Activated T-cell treated with anti-CD3 and anti-CD28 coated beads for 48 hours (primary cell): ENCODE results near the gene GOLPH3.
"Not testable (repeated sequence)": the region's sequence is repeated elsewhere in the genome, so short reads cannot be mapped to it uniquely, and the experiment has no call there.

Experiments
- DNase-seq: peaks from one replicate; pipeline ENCODE4 v3.0.0-alpha.2; 2020; ENCODE audit warnings: low read depth

The GOLPH3 gene

DNA sequence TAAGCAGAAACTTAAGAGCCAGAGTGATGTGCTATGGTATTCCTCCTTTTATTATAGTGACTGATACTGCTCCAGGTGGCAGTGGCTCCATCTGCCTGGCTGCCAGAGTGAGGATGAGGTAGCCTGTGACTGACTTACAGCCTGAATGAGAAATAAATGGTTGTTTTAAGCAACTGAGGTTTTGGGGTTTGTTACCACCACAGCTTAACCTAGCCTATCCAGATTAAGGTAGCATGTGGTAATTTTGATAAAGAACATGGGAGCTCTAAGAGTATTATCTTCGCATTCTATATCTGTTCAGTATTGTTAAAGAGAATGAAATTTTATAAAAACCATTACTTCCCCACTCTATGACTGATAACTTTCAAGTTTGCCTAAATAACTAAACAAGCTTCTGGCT, 39.0 kb downstream of the GOLPH3 start:
- no peak for DNase-seq

DNA sequence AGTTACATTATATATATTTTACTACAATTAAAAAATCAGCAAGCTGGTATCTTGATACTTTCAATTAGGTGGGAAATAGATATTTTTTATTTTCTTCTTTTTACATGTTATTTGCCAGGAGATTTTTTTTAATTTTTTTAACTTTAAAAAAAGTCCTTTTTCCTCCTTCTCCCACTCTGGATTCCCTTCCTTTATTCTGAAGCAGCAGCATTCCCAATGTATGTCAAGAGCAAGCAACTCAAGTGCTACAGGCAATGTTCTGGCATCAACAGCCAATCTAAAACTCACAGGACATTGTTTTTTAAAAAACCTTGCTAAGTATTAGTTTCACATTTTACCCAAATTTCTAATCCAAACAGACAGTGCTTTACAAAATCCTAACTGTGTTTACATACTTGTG, 41.4 kb downstream of the GOLPH3 start:
- no peak for DNase-seq

DNA sequence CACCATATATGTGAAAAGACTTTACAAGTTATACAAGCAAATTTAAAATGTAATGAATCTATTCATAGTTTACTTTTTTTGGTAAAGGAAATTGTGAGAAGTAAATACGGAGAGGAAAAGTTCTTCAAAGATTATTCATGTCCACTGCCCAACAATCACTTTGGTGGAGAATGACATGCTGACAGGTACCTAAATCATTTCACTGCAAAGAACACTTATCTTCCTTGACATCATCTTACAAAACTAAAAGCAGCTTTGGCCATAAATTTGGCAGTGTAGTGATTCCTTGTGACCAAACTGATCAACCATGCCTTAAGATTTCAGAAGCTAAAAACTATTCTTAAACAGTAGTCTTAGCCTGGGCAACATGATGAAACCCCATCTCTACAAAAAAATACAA, 42.5 kb downstream of the GOLPH3 start:
- no peak for DNase-seq

DNA sequence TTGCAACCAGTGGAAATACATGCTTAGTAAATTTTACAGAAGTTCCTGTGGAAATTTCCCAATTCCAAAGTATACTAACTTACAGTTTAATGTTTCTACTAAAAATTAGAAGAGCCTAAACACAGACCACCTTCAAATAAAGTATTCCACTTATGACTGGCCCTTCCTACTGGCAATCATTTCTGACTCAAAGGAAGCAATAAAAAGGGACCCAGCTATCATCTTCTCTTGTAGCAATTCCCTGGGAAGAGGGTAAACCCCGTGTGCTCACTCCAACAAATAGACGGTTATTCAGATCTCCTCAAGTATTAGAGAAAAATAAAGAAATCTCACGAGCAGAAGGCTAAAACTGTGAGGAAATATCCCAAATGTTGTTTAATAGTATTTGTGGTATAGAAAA, 43.3 kb downstream of the GOLPH3 start:
- no peak for DNase-seq

DNA sequence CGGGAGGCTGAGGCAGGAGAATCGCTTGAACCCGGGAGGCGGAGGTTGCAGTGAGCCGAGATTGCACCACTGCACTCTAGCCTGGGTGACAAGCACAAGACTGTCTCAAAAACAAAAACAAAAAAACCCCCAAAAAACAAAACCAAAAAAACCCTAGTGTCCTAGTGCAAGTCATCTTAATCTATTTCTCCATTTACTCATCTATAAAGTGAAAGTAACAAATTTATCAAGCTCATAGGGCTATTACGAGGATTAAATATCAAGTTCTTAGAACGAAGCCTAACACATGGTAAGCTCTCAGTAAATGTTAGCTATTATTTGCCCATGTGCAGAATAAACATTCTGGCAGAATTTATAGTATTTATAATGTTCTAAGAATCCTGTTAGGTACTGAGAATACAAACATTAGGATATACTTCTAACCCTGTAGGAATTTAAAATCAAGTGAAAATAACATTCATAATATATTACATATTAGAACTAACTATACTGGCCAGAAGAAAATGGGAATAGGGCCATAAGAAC, 45.0 kb downstream of the GOLPH3 start:
- no peak for DNase-seq

DNA sequence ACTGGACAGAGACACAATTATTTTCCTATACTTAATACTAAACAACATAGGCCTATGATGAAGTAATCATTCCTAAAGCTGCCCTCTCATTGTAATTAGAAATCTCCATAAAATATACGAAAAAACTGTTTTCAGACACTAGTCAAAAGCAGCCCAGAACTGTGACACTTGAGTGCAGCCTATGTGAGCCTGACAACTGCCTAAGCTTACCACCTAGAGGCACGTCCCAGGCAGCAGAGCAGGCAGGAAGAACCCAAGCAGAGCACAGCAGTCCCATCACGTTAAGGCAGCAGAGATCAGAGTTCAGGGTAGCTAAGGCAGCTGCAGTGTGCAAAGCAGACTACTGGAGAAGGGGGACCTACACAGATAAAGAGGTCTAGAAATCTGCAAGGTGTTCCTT, 46.4 kb downstream of the GOLPH3 start:
- no peak for DNase-seq

DNA sequence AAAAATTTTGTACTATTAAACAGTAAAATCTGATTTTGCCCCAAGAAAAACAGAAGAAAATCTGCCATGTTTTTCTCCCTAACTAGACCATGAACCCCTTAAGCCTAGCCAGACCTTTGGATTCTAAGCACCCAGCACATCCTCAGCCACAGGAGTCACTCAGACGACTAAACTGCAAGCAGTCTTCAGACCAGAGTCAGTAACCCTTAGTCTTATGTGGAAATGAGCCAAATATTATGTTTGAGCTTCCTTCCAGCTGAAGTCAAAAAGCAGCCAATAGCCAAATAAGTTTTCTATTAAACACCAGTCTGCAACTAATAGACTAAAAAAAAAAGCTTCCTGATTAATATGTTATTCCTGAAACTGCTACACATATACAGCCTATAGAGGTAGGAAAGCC, 47.4 kb downstream of the GOLPH3 start:
- no peak for DNase-seq

DNA sequence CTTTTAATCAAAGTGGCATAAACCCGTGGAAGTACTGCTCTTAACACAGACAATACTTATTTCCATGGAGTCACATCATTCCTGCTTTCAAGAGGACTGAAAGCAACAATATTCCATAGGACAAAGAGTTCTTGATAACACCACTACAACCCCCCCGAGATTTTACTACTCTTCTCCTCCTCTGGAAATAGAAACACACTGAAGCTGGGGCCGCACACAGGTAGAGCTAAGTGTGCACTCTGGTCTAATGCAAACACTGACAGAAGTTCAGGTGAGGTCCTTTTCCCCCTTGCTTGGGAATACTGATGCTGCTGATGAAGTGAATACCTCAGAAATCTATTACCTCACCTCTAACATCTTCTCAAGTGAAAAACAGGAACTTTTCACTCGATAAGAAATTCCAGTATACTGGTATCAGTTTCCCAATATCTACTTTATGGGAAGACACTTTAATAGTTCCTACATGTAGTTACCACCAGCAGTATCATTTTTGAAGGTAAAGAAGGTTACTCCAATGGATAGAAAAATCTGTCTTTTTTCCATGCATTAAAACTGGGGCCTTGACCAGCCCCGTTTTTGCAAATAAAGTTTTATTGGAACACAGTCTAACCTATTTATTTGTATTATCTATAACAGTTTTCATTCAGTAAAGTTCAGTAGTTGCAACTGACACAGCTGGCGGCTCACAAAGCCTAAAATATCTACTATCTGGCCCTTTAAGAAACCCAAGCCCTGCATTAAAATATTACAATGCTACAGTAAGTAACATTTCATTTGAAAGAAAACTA, 50.0 kb downstream of the GOLPH3 start:
- no peak for DNase-seq

DNA sequence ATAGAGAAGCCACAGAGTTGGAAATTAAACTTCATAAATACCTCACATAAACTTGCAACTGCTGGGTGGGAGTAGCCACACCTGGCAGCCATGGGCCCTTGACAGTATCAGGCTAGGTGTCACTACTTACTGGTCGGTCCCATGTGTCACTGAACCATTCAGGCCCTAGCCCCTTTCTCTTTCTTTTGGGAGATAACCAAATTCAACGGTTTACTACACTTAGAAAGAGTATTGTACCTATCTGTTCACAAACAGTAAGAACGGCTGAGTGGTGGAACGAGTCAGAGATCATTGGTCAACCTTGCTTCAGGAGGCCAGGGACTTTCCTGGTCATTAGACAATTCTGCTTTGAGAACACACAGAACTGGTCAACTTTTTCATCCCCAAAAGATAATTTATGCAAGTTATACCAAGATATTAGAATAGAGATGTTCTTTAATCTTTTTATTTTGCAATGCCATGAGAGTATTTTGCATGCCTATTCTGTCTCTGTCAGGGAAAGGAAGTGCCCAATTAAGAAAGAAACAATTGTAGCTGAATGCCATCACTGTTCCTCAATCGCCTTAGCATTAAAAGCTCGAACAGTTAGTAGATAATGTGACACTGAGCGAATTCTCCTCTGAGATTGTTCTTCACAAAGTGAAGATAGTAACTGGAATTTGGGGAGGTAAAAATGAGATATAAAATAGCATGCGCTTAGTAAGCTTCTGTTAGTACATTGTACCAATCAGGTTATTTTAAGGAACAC, 50.9 kb downstream of the GOLPH3 start:
- DNase-seq, result no peak

DNA sequence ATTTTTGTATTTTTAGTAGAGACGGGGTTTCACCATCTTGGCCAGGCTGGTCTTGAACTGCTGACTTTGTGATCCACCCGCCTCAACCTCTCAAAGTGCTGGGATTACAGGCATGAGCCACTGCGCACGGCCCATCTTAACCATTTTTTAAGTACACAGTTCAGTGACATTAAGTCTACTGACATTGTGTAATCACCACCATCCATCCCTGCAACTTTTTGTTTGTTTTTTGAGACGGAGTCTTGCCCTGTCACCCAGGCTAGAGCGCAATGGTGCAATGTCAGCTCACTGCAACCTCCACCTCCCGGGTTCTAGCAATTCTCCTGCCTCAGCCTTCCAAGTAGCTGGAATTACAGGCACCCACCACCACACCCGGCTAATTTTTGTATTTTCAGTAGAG, 55.2 kb downstream of the GOLPH3 start:
- not testable (repeated sequence) for DNase-seq

DNA sequence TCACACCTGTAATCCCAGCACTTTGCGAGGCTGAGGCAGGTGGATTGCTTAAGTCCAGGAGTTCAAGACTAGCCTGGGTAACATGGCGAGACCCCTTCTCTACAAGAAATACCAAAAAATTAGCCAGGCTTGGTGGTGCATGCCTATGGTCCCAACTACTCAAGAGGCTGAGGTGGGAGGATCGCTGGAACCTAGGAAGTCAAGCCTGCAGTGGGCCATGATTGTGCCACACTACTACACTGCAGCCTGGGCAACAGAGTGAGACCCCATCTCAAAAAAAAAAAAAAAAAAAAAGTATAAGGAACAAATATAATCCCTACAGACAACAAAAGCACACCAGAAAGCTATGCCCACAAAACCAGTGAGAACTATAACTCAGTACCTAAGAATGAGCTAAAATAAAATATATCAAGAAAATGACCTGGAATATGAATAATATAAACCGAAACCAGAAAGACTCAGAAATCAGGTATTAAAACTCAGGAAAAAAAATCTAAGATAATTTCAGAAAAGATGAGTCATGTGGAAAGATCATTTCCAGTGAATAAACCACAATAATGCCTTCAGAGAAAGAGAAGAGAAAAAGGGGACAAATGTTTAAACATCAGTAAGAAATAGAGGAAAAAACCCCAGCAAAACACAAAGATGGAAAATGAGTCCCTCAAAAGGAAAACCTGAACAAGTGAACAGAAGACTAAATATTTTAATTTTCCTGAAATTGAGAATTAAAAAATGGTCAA, 57.4 kb downstream of the GOLPH3 start:
- no peak for DNase-seq

DNA sequence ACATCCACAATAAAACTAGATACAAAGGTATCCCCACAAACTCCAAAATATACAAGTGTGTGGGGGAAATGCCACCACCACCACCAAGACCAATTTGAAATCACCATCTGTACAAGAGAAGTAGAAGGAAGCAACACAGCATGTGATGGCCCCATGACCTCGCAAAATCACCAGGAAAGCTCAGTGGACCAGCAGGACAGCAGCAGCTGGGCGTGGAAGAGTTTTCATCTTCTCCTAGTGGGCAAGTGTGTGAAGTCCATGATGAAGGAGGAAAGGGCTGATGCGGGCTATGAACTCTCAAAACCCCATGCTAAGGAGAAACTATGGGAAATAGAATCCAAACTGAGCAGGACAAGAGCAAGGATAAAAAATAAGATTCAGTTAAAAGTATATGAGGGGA, 58.1 kb downstream of the GOLPH3 start:
- no peak for DNase-seq

DNA sequence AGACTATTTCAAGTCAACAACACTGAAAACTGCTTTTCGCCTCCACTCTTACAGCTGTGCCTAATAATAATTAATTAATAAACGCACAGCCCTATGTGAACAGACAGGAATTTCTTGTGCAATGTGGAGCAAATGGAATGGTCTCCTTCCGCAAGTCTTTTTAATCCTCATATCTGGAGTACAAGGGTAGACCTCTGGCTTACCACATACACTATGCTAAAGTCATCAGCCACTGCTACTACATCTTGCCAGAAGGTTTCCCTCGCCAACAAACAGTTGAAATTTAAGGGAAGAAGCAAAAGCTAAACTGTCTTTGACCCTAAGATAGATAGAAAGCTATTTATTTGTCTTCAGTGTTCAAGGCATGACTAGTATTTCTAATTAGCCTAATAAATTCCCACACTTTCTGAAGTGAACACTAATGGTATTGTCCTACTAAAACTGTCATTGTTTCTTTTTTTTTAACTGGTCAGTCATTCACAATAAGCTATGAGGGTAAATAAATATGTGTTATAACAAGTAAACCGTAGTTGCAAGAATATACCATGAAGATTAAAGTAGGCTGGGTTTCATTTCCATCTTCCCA, 63.9 kb downstream of the GOLPH3 start:
- no peak for DNase-seq

DNA sequence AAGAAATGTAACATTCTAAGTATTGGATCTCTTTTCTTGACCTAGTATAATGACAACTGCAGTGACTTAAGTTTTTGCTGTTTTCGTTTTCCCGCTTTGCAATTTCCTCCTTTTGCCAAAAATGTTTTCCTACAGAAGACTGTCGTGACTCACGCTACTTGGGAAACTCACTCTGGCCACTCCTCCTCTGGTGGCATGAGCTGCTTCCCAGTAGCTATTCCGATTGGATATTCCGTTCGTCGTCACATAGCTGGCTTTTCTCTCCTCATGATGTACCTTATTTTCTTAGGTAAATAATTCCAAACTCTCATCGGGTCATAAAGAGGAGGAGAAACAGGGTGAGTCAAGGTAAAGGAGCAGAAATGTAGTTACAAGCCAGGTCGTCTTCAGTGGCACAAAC, 64.9 kb downstream of the GOLPH3 start:
- no peak for DNase-seq

DNA sequence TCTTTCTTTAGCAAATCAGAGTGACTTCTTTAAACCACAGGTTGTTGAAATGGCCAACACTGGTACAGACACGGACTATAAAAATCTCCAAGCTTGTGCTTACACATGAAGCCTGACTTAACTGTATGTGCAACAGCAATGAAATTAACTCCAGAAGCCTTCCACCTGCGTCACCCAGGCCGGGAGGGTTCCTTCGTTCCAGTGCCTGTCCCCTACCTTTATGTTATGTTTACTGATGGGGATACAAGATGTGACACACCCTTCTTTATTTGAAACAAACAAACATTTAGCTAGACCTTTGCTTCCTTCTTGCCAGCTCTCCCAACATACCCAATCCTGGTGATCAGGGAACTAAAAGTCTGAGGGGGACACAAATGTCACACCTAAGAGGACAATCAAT, 66.0 kb downstream of the GOLPH3 start:
- DNase-seq, result no peak

DNA sequence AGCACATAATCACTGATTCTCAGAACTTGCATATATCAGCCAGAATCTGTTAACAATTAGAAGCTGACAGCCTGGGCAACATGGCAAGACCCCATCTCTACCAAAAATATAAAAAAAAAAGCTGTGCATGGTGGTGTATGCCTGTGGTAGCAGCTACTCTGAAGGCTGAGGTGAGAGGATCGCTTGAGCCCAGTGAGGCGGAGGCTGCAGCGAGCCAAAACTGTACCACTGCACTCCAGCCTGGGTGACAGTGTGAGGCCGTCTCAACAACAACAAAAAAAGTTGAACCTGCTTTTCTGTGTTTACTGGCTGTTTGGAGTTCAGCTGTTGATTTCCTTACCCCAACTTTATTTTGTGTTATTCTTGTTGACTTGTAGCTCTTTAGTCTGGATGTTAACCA, 66.8 kb downstream of the GOLPH3 start:
- no peak for DNase-seq

DNA sequence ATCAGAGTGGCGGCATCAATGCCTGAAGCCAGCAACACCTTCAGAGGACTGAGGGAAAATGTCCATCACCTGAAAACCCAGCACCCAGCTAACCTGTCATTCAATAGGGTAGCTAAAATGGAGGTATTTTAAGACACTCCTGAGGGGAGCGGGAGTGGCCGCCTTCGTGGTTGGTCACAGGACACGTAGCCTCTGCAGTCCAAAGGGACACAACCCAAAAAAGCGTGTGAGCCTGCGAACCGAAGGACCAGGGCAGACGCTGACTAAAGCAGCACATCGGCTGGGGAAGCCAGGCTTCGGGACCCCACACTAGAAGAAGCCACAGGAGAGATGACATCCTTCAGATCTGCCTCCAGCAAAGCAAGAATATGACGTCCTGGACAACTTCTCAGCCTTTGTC, 70.6 kb downstream of the GOLPH3 start:
- DNase-seq, result no peak

DNA sequence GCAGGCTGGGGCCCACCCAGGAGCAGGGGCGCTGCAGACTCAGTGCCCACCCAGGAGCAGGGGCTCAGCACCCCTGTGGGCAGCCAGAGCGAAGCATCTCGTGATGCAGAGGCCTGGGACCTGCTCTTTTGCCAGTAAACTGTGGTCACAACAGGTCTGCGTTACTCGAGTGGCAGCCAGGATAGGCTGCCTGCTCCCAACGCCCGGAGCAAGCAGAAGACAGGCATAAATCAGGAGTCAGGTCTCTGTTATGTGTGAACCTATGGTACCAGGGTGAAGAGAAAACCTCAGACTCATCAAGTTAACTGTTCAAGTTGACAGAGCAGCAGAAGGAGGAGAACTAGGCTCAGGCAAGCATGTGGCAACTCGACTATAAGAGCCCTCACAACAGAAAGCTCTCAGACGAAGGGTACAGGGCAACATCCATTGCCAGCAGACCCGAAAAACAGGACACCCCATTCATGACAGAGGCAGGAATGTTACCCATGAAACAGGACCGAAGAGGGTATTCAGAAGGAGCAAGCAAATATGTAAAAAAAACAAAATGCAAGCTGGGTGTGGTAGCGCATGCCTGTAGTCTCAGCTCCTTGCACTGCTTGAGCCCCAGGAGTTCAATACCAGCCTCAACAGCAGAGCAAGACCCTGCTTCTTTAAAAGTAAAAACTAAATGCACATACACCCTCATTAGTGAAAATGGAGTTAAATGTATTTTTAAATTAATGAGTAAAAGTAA, 71.7 kb downstream of the GOLPH3 start:
- no peak for DNase-seq

DNA sequence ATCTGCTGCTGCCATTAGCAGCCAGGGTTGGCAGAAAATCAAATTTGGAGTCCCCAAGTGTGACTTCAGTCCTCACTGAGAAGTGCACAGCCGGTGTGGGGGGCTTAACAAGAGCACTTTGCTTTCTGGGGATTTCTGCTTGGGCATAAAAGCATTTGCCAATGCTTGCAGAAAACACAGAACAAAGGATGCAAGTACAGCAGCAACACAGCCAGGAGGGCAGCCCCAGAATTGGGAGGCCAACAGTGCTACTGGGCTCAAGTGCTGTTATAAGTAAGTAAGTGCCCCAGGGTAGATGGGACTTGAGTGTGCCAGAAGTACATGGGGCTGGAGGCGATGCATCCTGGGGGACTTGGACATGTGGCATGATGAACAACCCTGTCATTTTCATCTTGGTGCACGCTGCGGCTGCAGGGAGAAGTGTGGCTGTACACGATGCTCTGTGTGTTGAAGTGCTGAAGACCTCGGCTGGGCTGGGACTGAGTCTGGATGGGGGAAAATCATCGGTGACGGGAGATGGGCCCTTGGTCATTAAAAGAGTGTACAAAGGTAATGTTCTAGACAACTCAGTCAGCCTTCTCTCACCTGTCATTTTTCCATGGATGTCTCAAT, 73.3 kb downstream of the GOLPH3 start:
- no peak for DNase-seq

DNA sequence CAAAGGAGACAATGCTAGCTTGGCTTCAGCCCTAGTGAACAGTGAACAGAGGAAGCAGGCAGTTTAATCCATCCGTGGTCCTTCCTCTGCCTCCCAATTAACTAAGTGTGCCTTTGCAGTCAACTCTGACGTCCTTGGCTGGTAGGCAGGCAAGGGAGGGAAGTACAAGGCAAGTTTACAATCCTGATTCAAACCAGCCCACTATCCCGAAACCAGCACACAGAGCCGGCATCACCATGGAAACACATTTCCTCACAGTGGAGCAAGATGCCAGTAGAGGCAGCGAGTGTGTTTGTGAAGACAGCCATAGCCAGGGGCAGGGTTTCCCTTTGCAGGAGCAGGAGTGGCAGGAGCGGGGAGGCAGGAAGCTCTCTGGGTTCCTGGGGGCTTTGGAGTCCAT, 73.9 kb downstream of the GOLPH3 start:
- DNase-seq, result no peak

DNA sequence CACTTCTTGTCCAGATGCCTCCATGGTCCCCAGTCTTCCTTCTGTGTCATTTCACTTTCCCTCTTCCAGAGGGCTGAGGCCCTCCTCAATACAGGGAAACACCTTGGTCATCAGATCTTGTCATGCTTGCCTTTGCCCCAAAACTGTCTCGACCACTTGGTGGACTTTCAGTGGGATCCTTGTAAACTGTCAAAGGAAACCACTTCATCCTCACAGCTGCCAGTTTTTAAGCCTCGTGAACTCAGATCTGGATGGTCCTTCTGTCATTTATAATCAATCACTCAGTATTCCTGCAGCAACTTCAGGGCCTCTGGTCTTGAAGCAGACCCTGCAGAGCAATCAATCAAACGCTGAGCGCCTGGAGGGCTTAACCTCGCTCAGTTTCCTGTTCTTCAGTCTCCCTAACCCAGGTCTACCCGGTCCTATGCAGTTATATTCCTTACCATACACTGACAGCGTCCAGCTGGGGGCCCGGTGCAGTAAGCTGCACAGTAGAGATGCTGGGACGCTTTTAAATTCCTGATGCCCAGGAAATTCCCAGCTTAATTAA, 74.6 kb downstream of the GOLPH3 start:
- DNase-seq, result no peak
